HG03342 (cell line): ENCODE measurements around the gene CD164L2.
"Not testable (repeated sequence)": the region's sequence is repeated elsewhere in the genome, so short reads cannot be mapped to it uniquely, and the experiment has no call there.

Source experiments
- ATAC-seq: cut with Tn5 transposase; IDR thresholded peaks from one replicate; pipeline ENCODE4 v1.9.1; 2021; ENCODE audit warnings: mild to moderate bottlenecking, moderate library complexity; ENCODE audit not compliant: unreplicated experiment

The CD164L2 gene

DNA sequence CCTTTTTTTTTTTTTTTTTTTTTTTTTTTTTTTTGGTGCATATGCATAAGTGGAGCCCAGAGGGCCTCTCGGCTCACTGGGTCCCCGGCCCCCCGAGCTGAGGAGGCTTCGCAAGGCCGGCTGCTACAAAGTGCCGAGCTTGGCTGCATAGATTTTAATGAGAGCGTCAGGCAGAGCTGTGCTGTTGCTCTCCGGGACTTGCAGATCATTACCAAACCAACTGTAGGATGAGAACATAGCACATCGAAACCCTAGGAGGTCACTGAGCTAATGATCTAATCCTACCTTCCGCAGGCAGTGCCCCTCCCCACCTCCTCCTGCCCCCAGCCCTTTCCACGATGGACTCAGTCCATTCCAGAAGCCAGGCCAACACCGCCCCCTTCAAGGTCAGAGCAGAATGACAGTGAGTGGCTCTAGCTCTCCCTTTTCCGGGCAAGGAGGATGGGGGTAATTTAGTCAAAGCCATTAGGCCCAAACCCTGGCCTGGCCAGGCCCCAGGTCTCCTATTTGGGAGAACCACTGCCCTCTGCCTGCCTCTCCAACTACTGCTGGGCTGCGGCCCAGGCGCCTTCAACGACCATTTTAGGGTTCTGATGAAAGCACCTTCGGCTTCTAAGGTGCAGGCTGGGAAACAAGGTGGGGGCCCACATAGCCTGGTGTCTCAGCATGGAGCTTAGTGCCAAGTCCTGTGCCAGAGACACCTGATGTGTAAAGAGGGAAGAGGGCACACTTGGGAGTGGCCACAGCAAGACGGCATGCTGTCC, 22.6 kb upstream of the CD164L2 start:
- ATAC-seq, result not testable (repeated sequence)

DNA sequence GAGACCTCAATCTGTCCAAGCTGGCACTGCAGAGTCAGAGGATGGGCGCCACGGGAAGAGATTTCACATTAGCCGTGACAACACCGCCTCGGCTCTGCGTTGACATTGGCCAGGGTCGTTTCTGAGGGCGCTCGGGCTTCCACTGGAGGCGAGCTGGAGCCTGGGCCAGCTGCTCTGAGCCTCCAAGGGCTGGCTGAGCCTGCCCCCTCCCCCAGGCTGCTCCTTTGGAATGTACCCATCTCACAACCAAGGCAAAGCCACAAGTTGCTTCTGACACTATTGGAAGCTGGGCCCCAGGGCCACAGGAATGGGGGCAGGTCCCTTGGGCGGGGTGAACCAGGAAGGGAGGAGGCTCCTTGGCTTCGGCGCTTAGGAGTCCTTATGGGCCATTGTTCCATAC, 21.9 kb upstream of the CD164L2 start:
- no peak for ATAC-seq

GRCh38 chr1:27403931-27404330, 20.8 kb upstream of the CD164L2 start:
- ATAC-seq, result no peak

DNA sequence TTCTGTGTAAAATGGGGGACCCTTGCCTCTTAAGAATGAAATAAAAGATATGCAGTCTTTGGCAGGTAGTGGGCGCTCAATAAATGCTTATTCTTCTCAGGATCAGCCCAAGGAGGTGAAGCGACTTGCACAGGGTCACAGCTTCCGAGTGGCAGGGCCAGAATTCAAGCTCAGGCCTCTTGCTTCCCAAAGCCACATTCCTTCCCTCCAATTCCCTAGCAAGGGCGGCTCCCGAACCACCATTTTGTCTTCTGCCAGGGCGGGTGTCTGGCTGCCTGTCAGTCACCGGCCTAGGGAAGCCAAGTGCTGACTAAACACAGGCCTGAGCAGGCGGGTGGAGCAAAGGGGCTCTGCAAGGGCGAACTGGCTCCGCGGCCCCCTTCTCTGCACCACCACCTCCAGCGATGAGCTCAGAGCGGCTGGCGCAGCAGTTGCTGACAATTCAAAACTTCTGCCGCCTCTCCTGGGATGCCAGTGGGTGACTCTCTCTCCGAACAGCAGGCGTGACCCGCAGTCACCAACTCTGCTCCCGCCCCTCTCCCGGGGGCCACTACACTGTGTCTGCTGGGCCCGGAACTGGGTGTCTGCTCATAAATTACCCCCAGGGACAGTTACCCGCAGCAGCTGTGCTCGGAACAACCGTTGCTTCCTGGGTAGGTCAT, 20.1 kb upstream of the CD164L2 start:
- ATAC-seq, result no peak

GRCh38 chr1:27402349-27402754, 19.2 kb upstream of the CD164L2 start:
- ATAC-seq, result no peak

DNA sequence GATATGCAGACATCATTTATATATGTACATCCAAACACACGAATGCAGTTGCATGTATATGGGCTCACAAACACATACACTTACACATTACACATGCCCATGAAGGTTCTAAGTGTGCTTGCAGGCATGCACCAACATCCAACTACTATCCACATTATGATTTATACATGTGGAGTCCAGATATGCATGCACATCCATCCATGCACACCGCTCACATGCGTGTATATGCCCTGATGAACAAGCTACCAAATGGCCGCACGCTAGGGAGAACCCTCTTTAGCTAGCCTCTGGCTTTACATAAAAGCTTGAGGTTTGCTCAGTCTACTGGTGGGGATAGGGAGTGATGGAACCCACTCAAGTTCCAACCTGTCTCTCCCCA, 17.8 kb upstream of the CD164L2 start:
- ATAC-seq, result no peak

- ATAC-seq, result no peak
Observed at GRCh38 chr1:27400082-27400962, 17.2 kb upstream of the CD164L2 start.

GRCh38 chr1:27399251-27400025, 16.3 kb upstream of the CD164L2 start:
- ATAC-seq, result no peak

GRCh38 chr1:27398405-27399149, 15.4 kb upstream of the CD164L2 start:
- no peak for ATAC-seq

GRCh38 chr1:27397749-27398148, 14.6 kb upstream of the CD164L2 start:
- no peak for ATAC-seq

- ATAC-seq, result no peak
Observed at GRCh38 chr1:27397110-27397509, 14.0 kb upstream of the CD164L2 start.

GRCh38 chr1:27395441-27396195, 12.5 kb upstream of the CD164L2 start:
- no peak for ATAC-seq

DNA sequence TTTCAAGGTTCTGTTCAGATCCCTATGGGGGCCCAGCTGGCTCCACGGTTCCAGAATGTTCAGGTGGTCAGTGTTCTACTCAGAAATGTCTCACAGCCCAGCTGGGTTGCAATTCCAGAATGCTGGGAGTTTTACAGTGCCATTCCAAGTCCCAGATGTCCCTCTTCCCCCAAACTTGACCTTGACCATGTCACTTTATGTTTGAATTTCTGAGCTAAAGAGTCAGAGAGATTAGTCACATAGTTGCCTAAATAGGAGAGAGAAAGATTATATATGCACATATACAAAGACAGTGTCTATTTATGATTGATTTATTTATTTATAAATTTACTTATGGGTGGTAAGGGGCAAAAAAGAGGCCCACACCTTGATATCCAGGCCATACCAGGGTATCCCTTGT, 11.8 kb upstream of the CD164L2 start:
- ATAC-seq, result no peak

DNA sequence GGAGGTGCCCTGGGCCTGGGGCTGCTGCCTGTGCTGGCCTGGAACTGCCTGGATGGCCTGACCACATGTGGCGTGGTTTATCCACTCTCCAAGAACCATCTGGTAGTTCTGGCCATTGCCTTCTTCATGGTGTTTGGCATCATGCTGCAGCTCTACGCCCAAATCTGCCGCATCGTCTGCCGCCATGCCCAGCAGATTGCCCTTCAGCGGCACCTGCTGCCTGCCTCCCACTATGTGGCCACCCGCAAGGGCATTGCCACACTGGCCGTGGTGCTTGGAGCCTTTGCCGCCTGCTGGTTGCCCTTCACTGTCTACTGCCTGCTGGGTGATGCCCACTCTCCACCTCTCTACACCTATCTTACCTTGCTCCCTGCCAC, 11.1 kb upstream of the CD164L2 start:
- no peak for ATAC-seq

DNA sequence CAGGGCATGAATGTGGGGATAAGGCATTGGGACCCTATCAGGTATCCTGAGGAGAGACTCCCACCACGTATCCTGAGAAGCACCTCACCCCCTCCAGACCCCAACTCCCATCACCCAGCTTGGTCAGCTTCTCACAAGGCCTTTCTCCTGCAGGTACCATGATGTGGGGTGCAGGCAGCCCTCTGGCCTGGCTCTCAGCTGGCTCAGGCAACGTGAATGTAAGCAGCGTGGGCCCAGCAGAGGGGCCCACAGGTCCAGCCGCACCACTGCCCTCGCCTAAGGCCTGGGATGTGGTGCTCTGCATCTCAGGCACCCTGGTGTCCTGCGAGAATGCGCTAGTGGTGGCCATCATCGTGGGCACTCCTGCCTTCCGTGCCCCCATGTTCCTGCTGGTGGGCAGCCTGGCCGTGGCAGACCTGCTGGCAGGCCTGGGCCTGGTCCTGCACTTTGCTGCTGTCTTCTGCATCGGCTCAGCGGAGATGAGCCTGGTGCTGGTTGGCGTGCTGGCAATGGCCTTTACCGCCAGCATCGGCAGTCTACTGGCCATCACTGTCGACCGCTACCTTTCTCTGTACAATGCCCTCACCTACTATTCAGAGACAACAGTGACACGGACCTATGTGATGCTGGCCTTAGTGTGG, 10.6 kb upstream of the CD164L2 start:
- no peak for ATAC-seq

- ATAC-seq, result no peak
Observed at GRCh38 chr1:27392778-27393635, 9.9 kb upstream of the CD164L2 start.

- ATAC-seq, result peak; percentile 73
Observed at GRCh38 chr1:27392096-27392777, 9.1 kb upstream of the CD164L2 start, which contains the start of gene GPR3. TSS of gene GPR3 (plus strand) at chr1:27392622. CDS start at chr1:27393799, 1,177 bp downstream.
